Liver (tissue), 9 donors: ENCODE data around the gene ZNF512. TPM values are rescaled to one million over a fixed set of nuclear protein-coding genes. Genes with fewer than 3 reads are reported as not detected.

Experiments
- DNase-seq: peaks from one replicate; pipeline ENCODE4 v3.0.0-alpha.2; 2017; ENCODE audit warnings: low spot score
- H3K27ac ChIP-seq, 2 donors: one replicate each; pipeline ENCODE4 v1.7.0; 2013; ENCODE audit warnings: inconsistent platforms in 2 of 2, low read length in 2 of 2, control low read depth in 1 of 2, low read depth in 1 of 2, mild to moderate bottlenecking in 1 of 2
- H3K27me3 ChIP-seq, 4 donors: one replicate each; pipeline versions ENCODE4 v1.6.1 to v1.7.0; 2013; ENCODE audit warnings: low read length in 3 of 4, inconsistent platforms in 1 of 4, mild to moderate bottlenecking in 1 of 4, moderate library complexity in 1 of 4; ENCODE audit not compliant: control insufficient read depth in 4 of 4, insufficient read depth in 4 of 4
- H3K36me3 ChIP-seq, 4 donors: one replicate each; pipeline versions ENCODE4 v1.6.1 to v1.7.0; 2013; ENCODE audit warnings: low read length in 3 of 4, mild to moderate bottlenecking in 3 of 4, low read depth in 1 of 4, moderate library complexity in 1 of 4; ENCODE audit not compliant: control insufficient read depth in 4 of 4, insufficient read depth in 3 of 4
- H3K4me1 ChIP-seq, 4 donors: one replicate each; pipeline versions ENCODE4 v1.6.1 to v1.7.0; 2013; ENCODE audit warnings: low read length in 3 of 4, mild to moderate bottlenecking in 3 of 4, moderate library complexity in 1 of 4; ENCODE audit not compliant: control insufficient read depth in 4 of 4, insufficient read depth in 4 of 4
- H3K4me3 ChIP-seq, 3 donors: one replicate each; pipeline versions ENCODE4 v1.6.1 to v1.7.0; 2013; ENCODE audit warnings: low read length in 3 of 3, control low read depth in 1 of 3, low read depth in 1 of 3, mild to moderate bottlenecking in 1 of 3
- H3K9ac ChIP-seq, 2 donors: one replicate each; pipeline ENCODE4 v1.7.0; 2013; ENCODE audit warnings: low read length in 2 of 2, mild to moderate bottlenecking in 2 of 2, moderate library complexity in 2 of 2, control low read depth in 1 of 2, low read depth in 1 of 2
- H3K9me3 ChIP-seq, 4 donors: one replicate each; pipeline versions ENCODE4 v1.6.1 to v1.7.0; 2013; ENCODE audit warnings: low read length in 3 of 4; ENCODE audit not compliant: control insufficient read depth in 4 of 4
- EGR1 ChIP-seq, 2 donors: IDR thresholded peaks; 2 replicates each; pipeline ENCODE4 v1.6.1; 2016 to 2018; ENCODE audit warnings: antibody characterized with exemption in 2 of 2, low read depth in 2 of 2
- FOXA1 ChIP-seq: IDR thresholded peaks from 2 replicates; pipeline ENCODE4 v1.6.1; 2016; ENCODE audit warnings: antibody characterized with exemption
- FOXA2 ChIP-seq: IDR thresholded peaks from 2 replicates; pipeline ENCODE4 v1.6.1; 2016; ENCODE audit warnings: antibody characterized with exemption
- GABPA ChIP-seq, 2 donors: IDR thresholded peaks in 1 of 2; conservative IDR thresholded peaks in 1 of 2; 2 replicates each; pipeline ENCODE4 v1.6.1; 2016; ENCODE audit warnings: antibody characterized with exemption in 2 of 2, mild to moderate bottlenecking in 1 of 2, moderate library complexity in 1 of 2
- HNF4A ChIP-seq, 2 donors: conservative IDR thresholded peaks; 2 replicates each; pipeline ENCODE4 v1.6.1; 2016; ENCODE audit warnings: antibody characterized with exemption in 2 of 2, mild to moderate bottlenecking in 2 of 2
- HNF4G ChIP-seq: IDR thresholded peaks from 2 replicates; pipeline ENCODE4 v1.6.1; 2016; ENCODE audit warnings: antibody characterized with exemption
- JUND ChIP-seq, 2 donors: IDR thresholded peaks; 2 replicates each; pipeline ENCODE4 v1.6.1; 2016; ENCODE audit warnings: antibody characterized with exemption in 2 of 2
- NR2F2 ChIP-seq: IDR thresholded peaks from 2 replicates; pipeline ENCODE4 v1.6.1; 2016; ENCODE audit warnings: antibody characterized with exemption
- RXRA ChIP-seq, 2 donors: IDR thresholded peaks; 2 replicates each; pipeline ENCODE4 v1.6.1; 2017 to 2018; ENCODE audit warnings: antibody characterized with exemption in 2 of 2, mild to moderate bottlenecking in 1 of 2
- SP1 ChIP-seq: IDR thresholded peaks from 2 replicates; pipeline ENCODE4 v1.6.1; 2018; ENCODE audit warnings: antibody characterized with exemption, mild to moderate bottlenecking
- TAF1 ChIP-seq: conservative IDR thresholded peaks from 2 replicates; pipeline ENCODE4 v1.6.1; 2016; ENCODE audit warnings: antibody characterized with exemption, mild to moderate bottlenecking
- YY1 ChIP-seq: IDR thresholded peaks from 2 replicates; pipeline ENCODE4 v1.6.1; 2016; ENCODE audit warnings: antibody characterized with exemption, mild to moderate bottlenecking
- WGBS: extraction: QIAGEN DNeasy Blood & Tissue Kit; methylation state at CpG from one replicate; pipeline ENCODE4 v1.1.7; 2013; 5-methylcytosine and 5-hydroxymethylcytosine counted together
- polyA plus RNA-seq, 2 donors: library from polyadenylated mRNA; stranded (reverse) in 1 of 2; unstranded in 1 of 2; fragments of 200-250 nt in 1 of 2; fragments of >200 nt in 1 of 2; fragmentation: Nextera tagmentation in 1 of 2; extraction: Ambion mirVana in 1 of 2; gene quantifications; one replicate each; pipeline versions ENCODE4 v1.2.1 to v1.2.3, GENCODE V29; 2013 to 2015
- total RNA-seq, 2 donors: library from RNA; depleted of rRNA; stranded (reverse); fragments of >200 nt; gene quantifications; one replicate each; pipeline ENCODE4 v1.2.3, GENCODE V29; 2014
- TF ChIP-seq, protein P1 (sequence below): fragments of 150-350 bp; IDR thresholded peaks from 2 replicates; pipeline ENCODE4 v1.5.1; 2017; ENCODE audit warnings: improper control_type of control experiment, low read depth, low read length; ENCODE audit not compliant: missing input control
- TF ChIP-seq, protein P2 (sequence below): IDR thresholded peaks from 2 replicates; pipeline ENCODE4 v1.6.1; 2016; ENCODE audit warnings: antibody characterized with exemption
- TF ChIP-seq, protein P3 (sequence below): IDR thresholded peaks from 2 replicates; pipeline ENCODE4 v1.6.1; 2016; ENCODE audit warnings: antibody characterized with exemption, mild to moderate bottlenecking
- TF ChIP-seq, protein P4 (sequence below): IDR thresholded peaks from 2 replicates; pipeline ENCODE4 v1.6.1; 2016; ENCODE audit warnings: antibody characterized with exemption
- TF ChIP-seq, protein P5 (sequence below): IDR thresholded peaks from 2 replicates; pipeline ENCODE4 v1.6.1; 2016; ENCODE audit warnings: antibody characterized with exemption
- donor health status: healthy.
- donor health status: healthy.
- donor health status: healthy.
- donor health status: healthy.
- donor health status: healthy.

The ZNF512 gene
- total and polyA plus RNA-seq, 4 donors: 3.3 to 13.0 (median 7.1) TPM

DNA sequence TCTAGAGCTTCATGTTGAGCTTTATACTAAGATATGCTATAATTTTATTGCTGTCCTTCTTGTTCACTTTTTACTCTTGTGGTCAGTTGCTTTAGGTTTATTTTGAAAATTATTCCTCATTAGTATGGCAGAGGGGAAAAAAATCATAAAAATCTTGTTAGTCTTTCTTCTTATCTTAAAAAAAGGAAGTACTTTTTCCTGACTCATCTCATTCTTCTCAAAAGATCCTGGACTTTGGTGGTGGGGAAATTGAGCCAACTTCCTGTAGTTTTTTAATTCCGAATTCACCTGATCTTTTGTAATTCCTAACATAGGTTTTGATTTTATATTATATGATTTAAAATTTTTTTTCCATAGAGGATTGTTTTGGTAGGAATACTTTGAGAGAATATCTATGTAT is 84.6 kb downstream of the ZNF512 start:
- Histone ChIP-seq H3K27ac (no peak overlapping the region), H3K36me3 (peaks cover 2 to 35% (median 15%) of the 10 kb centered on the region in 4 donors)

DNA sequence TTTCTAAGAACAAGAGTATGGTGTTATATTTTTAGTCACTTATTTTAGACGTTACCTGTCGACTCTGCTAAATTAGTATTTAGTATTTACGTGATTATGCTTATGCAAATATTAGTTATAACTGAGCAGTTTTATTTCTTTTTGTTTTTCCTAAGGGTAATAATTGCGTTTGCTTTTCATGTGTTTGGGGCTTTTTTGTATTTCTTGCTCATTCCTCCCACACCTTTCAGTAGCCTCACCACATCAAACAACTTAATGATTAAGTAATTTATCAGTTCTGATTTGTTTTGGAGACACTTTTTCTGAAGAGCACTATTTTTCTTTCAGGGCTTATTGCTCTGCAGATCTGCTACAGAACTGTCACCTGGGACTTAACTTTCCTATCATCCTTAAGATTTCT is 88.4 kb downstream of the ZNF512 start:
- Histone ChIP-seq H3K27me3 (no peaks in the 10 kb centered on the region), H3K36me3 (peaks cover 2 to 62% (median 35%) of the 10 kb centered on the region in 4 donors), H3K27ac (no peak overlapping the region), H3K9me3 (no peaks in the 10 kb centered on the region), H3K4me3 (no peak overlapping the region), H3K4me1 (no peaks in the 10 kb centered on the region), H3K9ac (no peak overlapping the region)
- TF ChIP-seq EGR1 (IDR thresholded peaks at IDR 0.05; ENCODE audit: low read depth in 2 of 2) (no peak), YY1 (no peak), FOXA1 (no peak), GABPA (IDR thresholded peaks at IDR 0.05 in 1 of 2, conservative IDR thresholded peaks at IDR 0.05 in 1 of 2) (no peak)
- TF ChIP-seq, protein P1, sequence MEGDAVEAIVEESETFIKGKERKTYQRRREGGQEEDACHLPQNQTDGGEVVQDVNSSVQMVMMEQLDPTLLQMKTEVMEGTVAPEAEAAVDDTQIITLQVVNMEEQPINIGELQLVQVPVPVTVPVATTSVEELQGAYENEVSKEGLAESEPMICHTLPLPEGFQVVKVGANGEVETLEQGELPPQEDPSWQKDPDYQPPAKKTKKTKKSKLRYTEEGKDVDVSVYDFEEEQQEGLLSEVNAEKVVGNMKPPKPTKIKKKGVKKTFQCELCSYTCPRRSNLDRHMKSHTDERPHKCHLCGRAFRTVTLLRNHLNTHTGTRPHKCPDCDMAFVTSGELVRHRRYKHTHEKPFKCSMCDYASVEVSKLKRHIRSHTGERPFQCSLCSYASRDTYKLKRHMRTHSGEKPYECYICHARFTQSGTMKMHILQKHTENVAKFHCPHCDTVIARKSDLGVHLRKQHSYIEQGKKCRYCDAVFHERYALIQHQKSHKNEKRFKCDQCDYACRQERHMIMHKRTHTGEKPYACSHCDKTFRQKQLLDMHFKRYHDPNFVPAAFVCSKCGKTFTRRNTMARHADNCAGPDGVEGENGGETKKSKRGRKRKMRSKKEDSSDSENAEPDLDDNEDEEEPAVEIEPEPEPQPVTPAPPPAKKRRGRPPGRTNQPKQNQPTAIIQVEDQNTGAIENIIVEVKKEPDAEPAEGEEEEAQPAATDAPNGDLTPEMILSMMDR: no peak
- 94% methylated on average over 4 of the region's 4 CpGs for WGBS
- DNase-seq: no peak

More for the DNA sequence above, 84.6 kb downstream of the ZNF512 start:
- Histone ChIP-seq H3K9me3 (no peaks in the 10 kb centered on the region), H3K27me3 (no peaks in the 10 kb centered on the region), H3K4me1 (peaks cover 9 to 18% (median 17%) of the 10 kb centered on the region in 4 donors), H3K4me3 (no peak overlapping the region), H3K9ac (no peak overlapping the region)
- 68% methylated on average over 1 of the region's 1 CpG for WGBS
- no peak for DNase-seq
- no peak for TF ChIP-seq RXRA (IDR thresholded peaks at IDR 0.05)
- no peak for TF ChIP-seq NR2F2
- TF ChIP-seq TAF1: no peak
- TF ChIP-seq FOXA2: no peak
- no peak for TF ChIP-seq FOXA1
- TF ChIP-seq, protein P2, sequence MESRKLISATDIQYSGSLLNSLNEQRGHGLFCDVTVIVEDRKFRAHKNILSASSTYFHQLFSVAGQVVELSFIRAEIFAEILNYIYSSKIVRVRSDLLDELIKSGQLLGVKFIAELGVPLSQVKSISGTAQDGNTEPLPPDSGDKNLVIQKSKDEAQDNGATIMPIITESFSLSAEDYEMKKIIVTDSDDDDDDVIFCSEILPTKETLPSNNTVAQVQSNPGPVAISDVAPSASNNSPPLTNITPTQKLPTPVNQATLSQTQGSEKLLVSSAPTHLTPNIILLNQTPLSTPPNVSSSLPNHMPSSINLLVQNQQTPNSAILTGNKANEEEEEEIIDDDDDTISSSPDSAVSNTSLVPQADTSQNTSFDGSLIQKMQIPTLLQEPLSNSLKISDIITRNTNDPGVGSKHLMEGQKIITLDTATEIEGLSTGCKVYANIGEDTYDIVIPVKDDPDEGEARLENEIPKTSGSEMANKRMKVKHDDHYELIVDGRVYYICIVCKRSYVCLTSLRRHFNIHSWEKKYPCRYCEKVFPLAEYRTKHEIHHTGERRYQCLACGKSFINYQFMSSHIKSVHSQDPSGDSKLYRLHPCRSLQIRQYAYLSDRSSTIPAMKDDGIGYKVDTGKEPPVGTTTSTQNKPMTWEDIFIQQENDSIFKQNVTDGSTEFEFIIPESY: no peak
- TF ChIP-seq, protein P3, sequence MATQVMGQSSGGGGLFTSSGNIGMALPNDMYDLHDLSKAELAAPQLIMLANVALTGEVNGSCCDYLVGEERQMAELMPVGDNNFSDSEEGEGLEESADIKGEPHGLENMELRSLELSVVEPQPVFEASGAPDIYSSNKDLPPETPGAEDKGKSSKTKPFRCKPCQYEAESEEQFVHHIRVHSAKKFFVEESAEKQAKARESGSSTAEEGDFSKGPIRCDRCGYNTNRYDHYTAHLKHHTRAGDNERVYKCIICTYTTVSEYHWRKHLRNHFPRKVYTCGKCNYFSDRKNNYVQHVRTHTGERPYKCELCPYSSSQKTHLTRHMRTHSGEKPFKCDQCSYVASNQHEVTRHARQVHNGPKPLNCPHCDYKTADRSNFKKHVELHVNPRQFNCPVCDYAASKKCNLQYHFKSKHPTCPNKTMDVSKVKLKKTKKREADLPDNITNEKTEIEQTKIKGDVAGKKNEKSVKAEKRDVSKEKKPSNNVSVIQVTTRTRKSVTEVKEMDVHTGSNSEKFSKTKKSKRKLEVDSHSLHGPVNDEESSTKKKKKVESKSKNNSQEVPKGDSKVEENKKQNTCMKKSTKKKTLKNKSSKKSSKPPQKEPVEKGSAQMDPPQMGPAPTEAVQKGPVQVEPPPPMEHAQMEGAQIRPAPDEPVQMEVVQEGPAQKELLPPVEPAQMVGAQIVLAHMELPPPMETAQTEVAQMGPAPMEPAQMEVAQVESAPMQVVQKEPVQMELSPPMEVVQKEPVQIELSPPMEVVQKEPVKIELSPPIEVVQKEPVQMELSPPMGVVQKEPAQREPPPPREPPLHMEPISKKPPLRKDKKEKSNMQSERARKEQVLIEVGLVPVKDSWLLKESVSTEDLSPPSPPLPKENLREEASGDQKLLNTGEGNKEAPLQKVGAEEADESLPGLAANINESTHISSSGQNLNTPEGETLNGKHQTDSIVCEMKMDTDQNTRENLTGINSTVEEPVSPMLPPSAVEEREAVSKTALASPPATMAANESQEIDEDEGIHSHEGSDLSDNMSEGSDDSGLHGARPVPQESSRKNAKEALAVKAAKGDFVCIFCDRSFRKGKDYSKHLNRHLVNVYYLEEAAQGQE: no peak
- TF ChIP-seq HNF4G: no peak
- TF ChIP-seq SP1: no peak
- TF ChIP-seq, protein P4, sequence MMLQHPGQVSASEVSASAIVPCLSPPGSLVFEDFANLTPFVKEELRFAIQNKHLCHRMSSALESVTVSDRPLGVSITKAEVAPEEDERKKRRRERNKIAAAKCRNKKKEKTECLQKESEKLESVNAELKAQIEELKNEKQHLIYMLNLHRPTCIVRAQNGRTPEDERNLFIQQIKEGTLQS: no peak
- TF ChIP-seq, protein P5, sequence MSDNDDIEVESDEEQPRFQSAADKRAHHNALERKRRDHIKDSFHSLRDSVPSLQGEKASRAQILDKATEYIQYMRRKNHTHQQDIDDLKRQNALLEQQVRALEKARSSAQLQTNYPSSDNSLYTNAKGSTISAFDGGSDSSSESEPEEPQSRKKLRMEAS: no peak
- no peak for TF ChIP-seq GABPA (IDR thresholded peaks at IDR 0.05 in 1 of 2, conservative IDR thresholded peaks at IDR 0.05 in 1 of 2)
- no peak for TF ChIP-seq JUND (IDR thresholded peaks at IDR 0.05)
- TF ChIP-seq HNF4A (conservative IDR thresholded peaks at IDR 0.05): no peak
- TF ChIP-seq, protein P1: no peak
